Choroid plexus epithelial cell (primary cell): ENCODE results near the gene THSD7A.

Experiments
- DNase-seq: peaks from one replicate; pipeline ENCODE4 v3.0.0-alpha.2; 2010; ENCODE audit warnings: low read depth
- H3K4me3 ChIP-seq: 2 replicates; pipeline ENCODE4 v1.5.1; 2011; ENCODE audit warnings: low read depth, mild to moderate bottlenecking, control low read depth, low read length, moderate library complexity
- CTCF ChIP-seq: conservative IDR thresholded peaks from 2 replicates; pipeline ENCODE4 v1.5.1; 2011; ENCODE audit warnings: low read depth, mild to moderate bottlenecking, control low read depth, inconsistent platforms, low read length, moderate library complexity

Gene THSD7A

GRCh38 chr7:11576310-11576709, 255.7 kb downstream of the THSD7A start:
- no peak for DNase-seq
- no peak overlapping the region for H3K4me3 ChIP-seq
- no peak for TF ChIP-seq CTCF

- no peak overlapping the region for H3K4me3 ChIP-seq
- TF ChIP-seq CTCF, result no peak
- DNase-seq, result no peak
Measured at GRCh38 chr7:11573128-11573750, 258.8 kb downstream of the THSD7A start.

GRCh38 chr7:11570922-11571550, 261.0 kb downstream of the THSD7A start:
- H3K4me3 ChIP-seq, result no peak overlapping the region
- TF ChIP-seq CTCF, result no peak
- DNase-seq, result no peak

- no peak for TF ChIP-seq CTCF
- DNase-seq, result no peak
- no peak overlapping the region for H3K4me3 ChIP-seq
Measured at GRCh38 chr7:11570205-11570604, 261.8 kb downstream of the THSD7A start.

GRCh38 chr7:11567571-11567970, 264.4 kb downstream of the THSD7A start:
- no peak for TF ChIP-seq CTCF
- H3K4me3 ChIP-seq, result no peak overlapping the region
- no peak for DNase-seq

- DNase-seq, result peak; percentile 81
- H3K4me3 ChIP-seq, result no peak overlapping the region
- peak; percentile 60 for TF ChIP-seq CTCF
Measured at GRCh38 chr7:11557627-11558026, 274.4 kb downstream of the THSD7A start.
